H9 (cell line): ENCODE results near the gene RTP2. TPM values are rescaled to one million over a fixed set of nuclear protein-coding genes. Genes with fewer than 3 reads are reported as not detected.

ENCODE experiments used
- DNase-seq: peaks from one replicate; pipeline ENCODE4 v3.0.0-alpha.2; 2017
- H2AFZ ChIP-seq: one replicate; pipeline ENCODE4 v1.6.1; 2013; ENCODE audit warnings: mild to moderate bottlenecking, low read length, control low read depth, moderate library complexity
- H2AK5ac ChIP-seq: 2 replicates; pipeline ENCODE4 v1.6.1; 2013; ENCODE audit warnings: low read length, control low read depth, mixed read lengths; ENCODE audit not compliant: insufficient read length
- H2BK120ac ChIP-seq: one replicate; pipeline ENCODE4 v1.6.1; 2013; ENCODE audit warnings: low read depth, mild to moderate bottlenecking, low read length, control low read depth, inconsistent platforms; ENCODE audit not compliant: poor library complexity, severe bottlenecking
- H2BK12ac ChIP-seq: 2 replicates; pipeline ENCODE4 v1.6.1; 2013; ENCODE audit warnings: low read length, control low read depth, mixed read lengths, low read depth; ENCODE audit not compliant: insufficient read length
- H2BK15ac ChIP-seq: 2 replicates; pipeline ENCODE4 v1.6.1; 2013; ENCODE audit warnings: low read depth, low read length, control low read depth
- H2BK20ac ChIP-seq: one replicate; pipeline ENCODE4 v1.6.1; 2013; ENCODE audit warnings: low read depth, mild to moderate bottlenecking, low read length, control low read depth, inconsistent platforms; ENCODE audit not compliant: poor library complexity, severe bottlenecking
- H2BK5ac ChIP-seq: 2 replicates; pipeline ENCODE4 v1.6.1; 2013; ENCODE audit warnings: low read length, control low read depth, mixed read lengths; ENCODE audit not compliant: insufficient read length
- H3K14ac ChIP-seq: 2 replicates; pipeline ENCODE4 v1.6.1; 2013; ENCODE audit warnings: low read length, control low read depth; ENCODE audit not compliant: insufficient read depth
- H3K18ac ChIP-seq: 2 replicates; pipeline ENCODE4 v1.6.1; 2013; ENCODE audit warnings: low read depth, mild to moderate bottlenecking, mixed read lengths, low read length, control low read depth; ENCODE audit not compliant: insufficient read length
- H3K23ac ChIP-seq: 2 replicates; pipeline ENCODE4 v1.6.1; 2013; ENCODE audit warnings: low read length, control low read depth, mixed read lengths, low read depth; ENCODE audit not compliant: insufficient read length
- H3K23me2 ChIP-seq: 2 replicates; pipeline ENCODE4 v1.6.1; 2013; ENCODE audit warnings: low read depth, mild to moderate bottlenecking, mixed read lengths, low read length, control low read depth; ENCODE audit not compliant: insufficient read length, poor library complexity, severe bottlenecking
- H3K27ac ChIP-seq: 2 replicates; pipeline ENCODE4 v1.5.1; 2013; ENCODE audit warnings: low read length, control low read depth, mixed read lengths, low read depth; ENCODE audit not compliant: insufficient read length
- H3K27me3 ChIP-seq: 2 replicates; pipeline ENCODE4 v1.6.1; 2013; ENCODE audit warnings: low read length, control low read depth, inconsistent platforms; ENCODE audit not compliant: insufficient read depth
- H3K4ac ChIP-seq: 2 replicates; pipeline ENCODE4 v1.6.1; 2013; ENCODE audit warnings: low read depth, mild to moderate bottlenecking, control low read depth, inconsistent platforms, low read length, moderate library complexity
- H3K4me1 ChIP-seq: 2 replicates; pipeline ENCODE4 v1.6.1; 2013; ENCODE audit warnings: low read length, control low read depth, inconsistent platforms; ENCODE audit not compliant: insufficient read depth
- H3K4me2 ChIP-seq: 2 replicates; pipeline ENCODE4 v1.6.1; 2013; ENCODE audit warnings: low read length, control low read depth, mixed read lengths; ENCODE audit not compliant: insufficient read length, insufficient read depth
- H3K56ac ChIP-seq: 2 replicates; pipeline ENCODE4 v1.6.1; 2013; ENCODE audit warnings: low read depth, mild to moderate bottlenecking, mixed read lengths, low read length, control low read depth; ENCODE audit not compliant: insufficient read length
- H3K79me1 ChIP-seq: 2 replicates; pipeline ENCODE4 v1.6.1; 2013; ENCODE audit warnings: low read depth, mild to moderate bottlenecking, moderate library complexity, low read length, control low read depth, inconsistent platforms; ENCODE audit not compliant: insufficient read depth, poor library complexity, severe bottlenecking
- H3K79me2 ChIP-seq: 2 replicates; pipeline ENCODE4 v1.6.1; 2013; ENCODE audit warnings: low read length, control low read depth, inconsistent platforms; ENCODE audit not compliant: insufficient read depth
- H3K9ac ChIP-seq: 2 replicates; pipeline ENCODE4 v1.6.1; 2013; ENCODE audit warnings: low read length, control low read depth, mixed read lengths; ENCODE audit not compliant: insufficient read length; ENCODE audit errors: extremely low read depth
- H3K9me3 ChIP-seq: one replicate; pipeline ENCODE4 v1.6.1; 2013; ENCODE audit warnings: low read depth, low read length, inconsistent platforms; ENCODE audit not compliant: control insufficient read depth
- H3T11ph ChIP-seq: one replicate; pipeline ENCODE4 v1.6.1; 2013; ENCODE audit warnings: mild to moderate bottlenecking, low read length, control low read depth, inconsistent platforms
- H4K20me1 ChIP-seq: one replicate; pipeline ENCODE4 v1.6.1; 2013; ENCODE audit not compliant: control insufficient read depth, insufficient read length, insufficient read depth
- H4K5ac ChIP-seq: 2 replicates; pipeline ENCODE4 v1.6.1; 2013; ENCODE audit warnings: low read depth, mild to moderate bottlenecking, mixed read lengths, low read length, control low read depth; ENCODE audit not compliant: insufficient read length
- H4K8ac ChIP-seq: replicated peaks from 2 replicates; pipeline ENCODE4 v1.6.1; 2013; ENCODE audit warnings: low read length, control low read depth, mixed read lengths, low read depth; ENCODE audit not compliant: insufficient read length
- H4K91ac ChIP-seq: 2 replicates; pipeline ENCODE4 v1.6.1; 2013; ENCODE audit warnings: low read depth, mild to moderate bottlenecking, moderate library complexity, mixed read lengths, low read length, control low read depth; ENCODE audit not compliant: insufficient read length
- H3K27ac Mint-ChIP-seq, 3 experiments: 2 replicates in 2 of 3; 3 replicates in 1 of 3; pipeline ENCODE4 v1.8.0; 2020 to 2021; ENCODE audit warnings: mixed read lengths in 3 of 3, mild to moderate bottlenecking in 1 of 3, moderate library complexity in 1 of 3
- H3K27me3 Mint-ChIP-seq: 2 replicates; pipeline ENCODE4 v1.8.0; 2021; ENCODE audit warnings: low read depth, mild to moderate bottlenecking, moderate library complexity, mixed read lengths
- H3K36me3 Mint-ChIP-seq, 3 experiments: 2 replicates in 2 of 3; 3 replicates in 1 of 3; pipeline ENCODE4 v1.8.0; 2020 to 2021; ENCODE audit warnings: low read depth in 3 of 3, mixed read lengths in 3 of 3; ENCODE audit not compliant: insufficient read depth in 1 of 3
- H3K4me1 Mint-ChIP-seq, 2 experiments: 2 replicates each; pipeline ENCODE4 v1.8.0; 2020; ENCODE audit warnings: mixed read lengths in 2 of 2
- H3K4me3 Mint-ChIP-seq, 2 experiments: 2 replicates in 1 of 2; 3 replicates in 1 of 2; pipeline ENCODE4 v1.8.0; 2020 to 2021; ENCODE audit warnings: mild to moderate bottlenecking in 2 of 2, mixed read lengths in 2 of 2, moderate library complexity in 1 of 2
- H3K9me3 Mint-ChIP-seq, 2 experiments: 2 replicates in 1 of 2; 3 replicates in 1 of 2; pipeline ENCODE4 v1.8.0; 2020; ENCODE audit warnings: mild to moderate bottlenecking in 2 of 2, mixed read lengths in 2 of 2, moderate library complexity in 1 of 2
- whole genome bisulfite sequencing: extraction: QIAGEN DNeasy Blood & Tissue Kit; methylation state at CpG from one replicate; pipeline ENCODE4 v1.1.7; 2013; ENCODE audit warnings: missing lambda C conversion rate, low lambda C conversion rate, mixed read lengths; ENCODE audit not compliant: insufficient read length; ENCODE audit errors: extremely low coverage; 5-methylcytosine and 5-hydroxymethylcytosine counted together
- total RNA-seq: library from RNA; stranded (reverse); gene quantifications from 2 replicates; pipeline ENCODE4 v1.2.1, GENCODE V29; 2021
- TF ChIP-seq, protein P1 (sequence below): fragments of 200-600 bp; sonication (generic); conservative IDR thresholded peaks from 3 replicates; pipeline ENCODE4 v1.8.0; 2021; ENCODE audit warnings: antibody characterized with exemption, mild to moderate bottlenecking

The RTP2 gene
- total RNA-seq, 1 experiment from 2014 or later, result not detected

DNA sequence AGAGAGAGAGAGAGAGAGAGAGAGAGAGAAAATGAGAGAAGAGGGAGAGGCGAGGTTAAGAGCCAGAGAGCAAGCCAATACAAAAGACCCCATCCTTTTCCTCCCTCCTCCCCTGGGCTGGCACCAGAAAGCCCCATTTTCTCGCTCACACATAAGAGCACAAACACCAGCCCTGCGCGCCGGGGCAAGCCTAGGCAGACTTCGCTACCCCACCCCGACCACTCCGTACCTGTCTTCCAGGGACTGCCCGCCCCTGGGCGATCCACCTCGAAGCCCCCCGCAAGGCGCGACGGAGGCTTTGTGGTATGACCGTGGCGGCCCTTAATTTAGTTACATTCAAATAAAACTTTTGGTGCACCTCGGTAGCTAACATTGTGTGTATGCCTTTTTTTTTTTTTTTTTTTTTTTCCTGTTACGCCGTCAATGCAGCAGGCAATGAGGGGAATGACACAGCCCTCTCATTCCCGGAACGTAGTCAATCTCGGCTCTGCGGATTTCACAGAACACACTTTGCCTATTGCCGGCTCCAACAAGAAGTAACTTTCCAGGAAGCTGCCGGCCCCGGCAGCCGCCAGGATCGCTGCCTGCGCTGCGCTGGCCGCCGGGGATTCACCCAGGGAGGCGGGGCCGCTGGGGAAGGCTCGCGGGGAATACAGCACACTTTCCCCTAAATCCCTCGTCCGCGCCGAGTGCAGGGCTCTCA is 35.2 kb upstream of the RTP2 start:
- H3K18ac ChIP-seq, result no peak overlapping the region
- H3K23me2 ChIP-seq, result peaks cover 38% of the 10 kb centered on the region
- H3K9me3 ChIP-seq, result no peaks in the 10 kb centered on the region
- no peak overlapping the region for H2AFZ ChIP-seq
- no peak overlapping the region for H2BK12ac ChIP-seq
- no peaks in the 10 kb centered on the region for H3K9me3 Mint-ChIP-seq
- peak overlapping the region; percentile 85 to 92 for H3K4me3 Mint-ChIP-seq
- no peak overlapping the region for H2BK5ac ChIP-seq
- no peak overlapping the region for H3K4ac ChIP-seq
- no peak overlapping the region for H3T11ph ChIP-seq
- no peaks in the 10 kb centered on the region for H3K79me1 ChIP-seq
- no peak overlapping the region for H2AK5ac ChIP-seq
- peaks cover 39 to 47% of the 10 kb centered on the region in 2 experiments for H3K4me1 Mint-ChIP-seq
- no peak overlapping the region for H3K27ac ChIP-seq
- H2BK15ac ChIP-seq, result no peak overlapping the region
- TF ChIP-seq, protein P1, sequence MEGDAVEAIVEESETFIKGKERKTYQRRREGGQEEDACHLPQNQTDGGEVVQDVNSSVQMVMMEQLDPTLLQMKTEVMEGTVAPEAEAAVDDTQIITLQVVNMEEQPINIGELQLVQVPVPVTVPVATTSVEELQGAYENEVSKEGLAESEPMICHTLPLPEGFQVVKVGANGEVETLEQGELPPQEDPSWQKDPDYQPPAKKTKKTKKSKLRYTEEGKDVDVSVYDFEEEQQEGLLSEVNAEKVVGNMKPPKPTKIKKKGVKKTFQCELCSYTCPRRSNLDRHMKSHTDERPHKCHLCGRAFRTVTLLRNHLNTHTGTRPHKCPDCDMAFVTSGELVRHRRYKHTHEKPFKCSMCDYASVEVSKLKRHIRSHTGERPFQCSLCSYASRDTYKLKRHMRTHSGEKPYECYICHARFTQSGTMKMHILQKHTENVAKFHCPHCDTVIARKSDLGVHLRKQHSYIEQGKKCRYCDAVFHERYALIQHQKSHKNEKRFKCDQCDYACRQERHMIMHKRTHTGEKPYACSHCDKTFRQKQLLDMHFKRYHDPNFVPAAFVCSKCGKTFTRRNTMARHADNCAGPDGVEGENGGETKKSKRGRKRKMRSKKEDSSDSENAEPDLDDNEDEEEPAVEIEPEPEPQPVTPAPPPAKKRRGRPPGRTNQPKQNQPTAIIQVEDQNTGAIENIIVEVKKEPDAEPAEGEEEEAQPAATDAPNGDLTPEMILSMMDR, result 0 out of 3 replicates have a peak, but pooled peaks have one; percentile 14
- WGBS, result no CpG with 5 or more reads among the region's 41 CpGs
- peaks cover 10% of the 10 kb centered on the region; the same call in 1 of the 2 replicates for H3K4me1 ChIP-seq
- H3K27ac Mint-ChIP-seq, result peak overlapping the region in 2 of 3 experiments; percentile 94 to 95; a peak in 2 of 7 replicates
- H4K8ac ChIP-seq, result no peak overlapping the region
- DNase-seq, result peak; percentile 56
- H2BK20ac ChIP-seq, result no peak overlapping the region
- H3K79me2 ChIP-seq, result 0 out of 2 replicates have a peak, but pooled peaks cover 1% of the 10 kb centered on the region
- peak overlapping the region; percentile 72 for H3K9ac ChIP-seq
- peak overlapping the region; percentile 87; the same call in 1 of the 2 replicates for H3K14ac ChIP-seq
- no peak overlapping the region for H3K23ac ChIP-seq
- peak overlapping the region; percentile 98 for H3K4me2 ChIP-seq
- peaks cover 4% of the 10 kb centered on the region; the same call in 1 of the 2 replicates for H3K27me3 ChIP-seq
- no peaks in the 10 kb centered on the region for H4K20me1 ChIP-seq
- peaks cover 32% of the 10 kb centered on the region for H3K27me3 Mint-ChIP-seq
- no peak overlapping the region for H3K56ac ChIP-seq
- H2BK120ac ChIP-seq, result no peak overlapping the region
- no peak overlapping the region for H4K91ac ChIP-seq
- H3K36me3 Mint-ChIP-seq, result peaks cover 0 to 6% (median 5%) of the 10 kb centered on the region in 3 experiments; a peak in 4 of 7 replicates
- no peak overlapping the region for H4K5ac ChIP-seq
